Jurkat, Clone E6-1 (cell line): Measurements from ENCODE around the gene GAST.
A peak's percentile ranks its signal among the peaks of the same experiment; 100 is the strongest.
"Not testable (repeated sequence)": the region's sequence is repeated elsewhere in the genome, so short reads cannot be mapped to it uniquely, and the experiment has no call there.

Experiments used
- DNase-seq: peaks from one replicate; pipeline ENCODE4 v3.0.0-alpha.2; 2011; ENCODE audit warnings: low read depth, low spot score
- H3K4me3 ChIP-seq: 2 replicates; pipeline ENCODE4 v1.5.1; 2011; ENCODE audit warnings: mild to moderate bottlenecking, low read length, control low read depth, moderate library complexity

The GAST gene

GRCh38 chr17:41681776-41682175 is 30.4 kb upstream of the GAST start:
- no peak for DNase-seq
- H3K4me3 ChIP-seq, result no peak overlapping the region

GRCh38 chr17:41682631-41683030 is 29.5 kb upstream of the GAST start:
- DNase-seq, result no peak
- no peak overlapping the region for H3K4me3 ChIP-seq

GRCh38 chr17:41683441-41684007 is 28.6 kb upstream of the GAST start:
- DNase-seq, result no peak
- H3K4me3 ChIP-seq, result no peak overlapping the region

- no peak overlapping the region for H3K4me3 ChIP-seq
- DNase-seq, result no peak
These were observed 28.1 kb upstream of the GAST start for GRCh38 chr17:41684035-41684434.

- DNase-seq, H3K4me3 ChIP-seq: not testable (repeated sequence)
These were observed 26.4 kb upstream of the GAST start for GRCh38 chr17:41685753-41686152.

- DNase-seq, result no peak
- no peak overlapping the region for H3K4me3 ChIP-seq
These were observed 25.9 kb upstream of the GAST start for GRCh38 chr17:41686281-41686680.

- H3K4me3 ChIP-seq, result peak overlapping the region; percentile 86
- DNase-seq, result peak; percentile 62
These were observed 24.1 kb upstream of the GAST start for GRCh38 chr17:41687828-41688640.

- peak within 1 kb of the TSS; percentile 97 for H3K4me3 ChIP-seq
- peak; percentile 99 for DNase-seq
These were observed 23.3 kb upstream of the GAST start, which contains the start of gene EIF1 for GRCh38 chr17:41688641-41689496. TSS of gene EIF1 (plus strand) at chr17:41688885. CDS start at chr17:41689039, 154 bp downstream.

- DNase-seq, result peak; percentile 80
- H3K4me3 ChIP-seq, result peak overlapping the region; percentile 97
These were observed 22.4 kb upstream of the GAST start for GRCh38 chr17:41689497-41690299.

- no peak for DNase-seq
These were observed 21.6 kb upstream of the GAST start for GRCh38 chr17:41690497-41690896.

GRCh38 chr17:41691031-41691777 is 20.9 kb upstream of the GAST start:
- DNase-seq, result no peak
- no peak overlapping the region for H3K4me3 ChIP-seq

More at GRCh38 chr17:41690497-41690896, 21.6 kb upstream of the GAST start:
- peak overlapping the region; percentile 97 for H3K4me3 ChIP-seq

GRCh38 chr17:41692722-41693521 is 19.2 kb upstream of the GAST start:
- H3K4me3 ChIP-seq, result no peak overlapping the region
- DNase-seq, result no peak

GRCh38 chr17:41695134-41695661 is 16.9 kb upstream of the GAST start:
- DNase-seq, result no peak
- H3K4me3 ChIP-seq, result no peak overlapping the region

GRCh38 chr17:41695954-41696757 is 16.0 kb upstream of the GAST start:
- peak; percentile 72 for DNase-seq
- no peak overlapping the region for H3K4me3 ChIP-seq

- DNase-seq, result no peak
- H3K4me3 ChIP-seq, result no peak overlapping the region
These were observed 14.8 kb upstream of the GAST start for GRCh38 chr17:41697122-41697962.

GRCh38 chr17:41700843-41701242 is 11.3 kb upstream of the GAST start:
- not testable (repeated sequence) for DNase-seq, H3K4me3 ChIP-seq
